ENCODE measurements around the gene GNG7.
"Not testable (repeated sequence)": the region's sequence is repeated elsewhere in the genome, so short reads cannot be mapped to it uniquely, and the experiment has no call there.

Gene GNG7

DNA sequence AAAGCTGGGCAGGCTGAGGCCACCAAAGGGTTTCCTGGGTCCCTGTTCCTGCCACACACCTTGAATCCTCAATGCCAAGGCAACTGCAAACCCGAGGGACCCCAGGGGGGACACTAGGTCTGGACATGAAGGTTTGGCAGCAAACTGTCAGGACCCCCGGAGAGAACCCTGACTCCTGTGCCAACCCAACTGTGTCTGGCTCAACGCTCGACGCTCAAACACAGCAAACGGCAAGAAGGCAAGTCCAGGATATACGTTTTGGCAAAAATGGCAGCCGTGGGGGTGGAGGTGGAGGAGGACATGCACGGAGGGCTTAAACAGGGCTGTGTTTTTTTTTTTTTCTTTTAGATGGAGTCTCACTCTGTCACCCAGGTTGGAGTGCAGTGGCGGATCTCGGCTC lies 153.5 kb downstream of the GNG7 start:
- TF ChIP-seq, protein P1, sequence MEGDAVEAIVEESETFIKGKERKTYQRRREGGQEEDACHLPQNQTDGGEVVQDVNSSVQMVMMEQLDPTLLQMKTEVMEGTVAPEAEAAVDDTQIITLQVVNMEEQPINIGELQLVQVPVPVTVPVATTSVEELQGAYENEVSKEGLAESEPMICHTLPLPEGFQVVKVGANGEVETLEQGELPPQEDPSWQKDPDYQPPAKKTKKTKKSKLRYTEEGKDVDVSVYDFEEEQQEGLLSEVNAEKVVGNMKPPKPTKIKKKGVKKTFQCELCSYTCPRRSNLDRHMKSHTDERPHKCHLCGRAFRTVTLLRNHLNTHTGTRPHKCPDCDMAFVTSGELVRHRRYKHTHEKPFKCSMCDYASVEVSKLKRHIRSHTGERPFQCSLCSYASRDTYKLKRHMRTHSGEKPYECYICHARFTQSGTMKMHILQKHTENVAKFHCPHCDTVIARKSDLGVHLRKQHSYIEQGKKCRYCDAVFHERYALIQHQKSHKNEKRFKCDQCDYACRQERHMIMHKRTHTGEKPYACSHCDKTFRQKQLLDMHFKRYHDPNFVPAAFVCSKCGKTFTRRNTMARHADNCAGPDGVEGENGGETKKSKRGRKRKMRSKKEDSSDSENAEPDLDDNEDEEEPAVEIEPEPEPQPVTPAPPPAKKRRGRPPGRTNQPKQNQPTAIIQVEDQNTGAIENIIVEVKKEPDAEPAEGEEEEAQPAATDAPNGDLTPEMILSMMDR (IDR thresholded peaks at IDR 0.05), result no peak
- DNase-seq (ENCODE audit: low spot score), result no peak
- H3K4me3 ChIP-seq, result no peak overlapping the region
- peak overlapping the region in 1 of 2 donors; percentile 86 for H3K27ac ChIP-seq

DNA sequence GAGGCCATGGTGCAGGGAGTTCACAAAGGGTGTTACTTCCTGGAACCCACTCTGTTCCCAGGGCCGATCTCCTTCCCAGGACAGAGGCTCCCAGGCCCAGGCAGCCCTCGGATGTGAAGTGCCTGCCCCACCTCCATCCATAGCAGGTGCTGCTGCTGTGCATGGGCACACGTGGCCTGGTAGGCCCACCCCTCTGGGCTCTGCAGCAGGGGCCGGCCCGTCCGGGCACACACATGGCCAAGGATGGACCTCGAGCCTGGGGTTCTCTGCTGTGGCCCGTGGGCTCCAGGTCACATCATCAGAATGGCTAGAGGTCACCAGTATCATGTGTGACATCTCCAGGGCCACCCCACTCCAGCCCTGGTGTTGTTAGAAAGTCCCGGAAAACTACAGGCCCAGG lies 154.8 kb downstream of the GNG7 start:
- H3K27ac ChIP-seq, result peak overlapping the region; percentile 97 to 98
- DNase-seq (ENCODE audit: low spot score), result no peak
- no peak overlapping the region for H3K4me3 ChIP-seq
- TF ChIP-seq, protein P1 (IDR thresholded peaks at IDR 0.05), result no peak

GRCh38 chr19:2547033-2547680 lies 155.3 kb downstream of the GNG7 start:
- Histone ChIP-seq H3K27ac (peak overlapping the region; percentile 97 to 98), H3K4me3 (peak overlapping the region; percentile 50)
- no peak for DNase-seq (ENCODE audit: low spot score)
- TF ChIP-seq, protein P1 (IDR thresholded peaks at IDR 0.05), result no peak

GRCh38 chr19:2546128-2547032 lies 156.1 kb downstream of the GNG7 start:
- TF ChIP-seq, protein P1 (IDR thresholded peaks at IDR 0.05), result no peak

GRCh38 chr19:2545416-2546127 lies 156.9 kb downstream of the GNG7 start:
- H3K4me3 ChIP-seq; DNase-seq (ENCODE audit: low spot score): not testable (repeated sequence)
- peak overlapping the region; percentile 97 to 98 for H3K27ac ChIP-seq

More at GRCh38 chr19:2546128-2547032, 156.1 kb downstream of the GNG7 start:
- peak; percentile 97 for DNase-seq (ENCODE audit: low spot score)
- Histone ChIP-seq H3K4me3 (peak overlapping the region; percentile 50), H3K27ac (peak overlapping the region; percentile 97 to 98)

DNA sequence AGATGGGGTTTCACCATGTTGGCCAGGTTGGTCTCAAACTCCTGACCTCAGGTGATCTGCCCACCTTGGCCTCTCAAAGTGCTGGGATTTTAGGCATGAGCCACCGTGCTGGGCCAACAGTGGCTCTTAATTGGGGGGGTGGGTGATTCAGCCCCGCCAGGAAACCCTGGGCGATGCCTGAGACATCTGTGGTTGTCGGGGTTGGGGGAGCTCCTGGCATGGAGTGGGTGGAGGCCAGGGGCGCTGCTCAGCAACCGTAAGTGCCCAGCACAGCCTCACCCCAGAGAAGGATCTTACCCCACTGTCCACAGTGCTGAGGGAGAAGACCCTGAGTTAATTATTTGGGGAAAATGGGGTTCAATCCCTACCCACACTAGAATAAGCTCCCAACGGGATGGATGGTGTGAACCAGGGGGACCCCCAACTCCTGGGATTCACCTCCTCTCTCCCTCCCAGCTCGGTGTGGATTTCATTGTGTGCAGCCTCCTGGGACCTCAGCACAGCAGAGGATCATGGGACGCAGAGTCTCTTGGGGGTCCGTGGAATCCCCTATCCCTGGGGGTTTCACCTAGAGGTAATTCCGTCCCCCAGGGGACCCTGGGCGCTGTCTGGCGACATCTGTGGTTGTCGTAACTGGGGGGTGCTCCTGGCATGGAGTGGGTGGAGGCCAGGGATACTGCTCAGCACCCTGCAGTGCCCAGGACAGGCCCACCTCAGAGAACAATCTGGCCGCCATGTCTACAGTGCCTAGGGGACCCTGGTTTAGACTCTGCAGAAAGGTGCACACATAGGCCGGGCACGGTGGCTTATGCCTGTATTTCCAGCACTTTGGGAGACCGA lies 157.7 kb downstream of the GNG7 start:
- Histone ChIP-seq H3K27ac (peak overlapping the region; percentile 97 to 98), H3K4me3 (peak overlapping the region; percentile 31)
- no peak for DNase-seq (ENCODE audit: low spot score)
- TF ChIP-seq, protein P1 (IDR thresholded peaks at IDR 0.05), result no peak

Data from coronary artery (tissue), 2 donors.